ENCODE measurements around the gene CPEB4.

DNA sequence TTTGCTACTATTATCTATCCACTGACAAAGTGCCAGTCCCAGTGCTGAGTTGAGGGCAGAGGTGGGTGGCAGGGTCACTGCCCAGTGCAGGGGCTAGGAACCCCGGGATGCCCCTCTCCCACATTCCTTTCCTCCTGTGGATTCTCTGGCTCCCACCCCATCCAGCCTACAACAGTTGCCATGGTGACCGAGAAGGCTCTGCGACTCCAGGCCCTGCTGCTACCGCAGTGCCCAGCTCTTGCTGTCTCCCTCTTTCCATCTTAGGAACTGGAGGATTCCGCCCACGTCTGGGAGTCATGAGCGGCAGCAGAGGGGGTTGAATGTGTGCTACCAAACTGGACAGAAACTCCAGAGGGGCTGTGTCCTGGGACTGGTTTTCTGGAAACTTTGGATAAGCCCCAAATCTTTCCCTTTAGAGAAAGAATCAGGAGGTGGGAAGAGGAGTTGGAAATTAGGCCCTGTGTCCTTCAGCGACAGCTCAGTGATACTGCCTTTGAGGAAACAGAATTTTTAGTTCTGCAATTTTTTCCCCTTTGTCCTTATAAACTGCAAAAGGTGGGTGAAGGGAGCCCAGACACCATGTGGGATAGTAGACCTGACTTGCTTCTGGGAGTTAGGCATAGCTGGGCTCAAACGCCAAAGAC lies 80.1 kb downstream of the CPEB4 start:
- TF ChIP-seq EP300 (IDR thresholded peaks at IDR 0.05), result no peak
- TF ChIP-seq, protein P1, sequence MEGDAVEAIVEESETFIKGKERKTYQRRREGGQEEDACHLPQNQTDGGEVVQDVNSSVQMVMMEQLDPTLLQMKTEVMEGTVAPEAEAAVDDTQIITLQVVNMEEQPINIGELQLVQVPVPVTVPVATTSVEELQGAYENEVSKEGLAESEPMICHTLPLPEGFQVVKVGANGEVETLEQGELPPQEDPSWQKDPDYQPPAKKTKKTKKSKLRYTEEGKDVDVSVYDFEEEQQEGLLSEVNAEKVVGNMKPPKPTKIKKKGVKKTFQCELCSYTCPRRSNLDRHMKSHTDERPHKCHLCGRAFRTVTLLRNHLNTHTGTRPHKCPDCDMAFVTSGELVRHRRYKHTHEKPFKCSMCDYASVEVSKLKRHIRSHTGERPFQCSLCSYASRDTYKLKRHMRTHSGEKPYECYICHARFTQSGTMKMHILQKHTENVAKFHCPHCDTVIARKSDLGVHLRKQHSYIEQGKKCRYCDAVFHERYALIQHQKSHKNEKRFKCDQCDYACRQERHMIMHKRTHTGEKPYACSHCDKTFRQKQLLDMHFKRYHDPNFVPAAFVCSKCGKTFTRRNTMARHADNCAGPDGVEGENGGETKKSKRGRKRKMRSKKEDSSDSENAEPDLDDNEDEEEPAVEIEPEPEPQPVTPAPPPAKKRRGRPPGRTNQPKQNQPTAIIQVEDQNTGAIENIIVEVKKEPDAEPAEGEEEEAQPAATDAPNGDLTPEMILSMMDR (IDR thresholded peaks at IDR 0.05), result no peak
- TF ChIP-seq POLR2A (IDR thresholded peaks at IDR 0.05), result no peak

All from tibial nerve (tissue), 4 donors.